ENCODE measurements around the gene TRAF1. TPM values are rescaled to one million over a fixed set of nuclear protein-coding genes. Genes with fewer than 3 reads are reported as not detected.

TRAF1 gene
- total and polyA plus RNA-seq, 2 of the 13 experiments (the other 11 are each of a cell fraction or from before 2014, with no cell fraction given), result 0.44 to 1.0 TPM

- TF ChIP-seq KDM6A (CRISPR knock-in tag; IDR thresholded peaks at IDR 0.05; ENCODE audit: low read depth) (no peak), ZNF598 (CRISPR knock-in tag; IDR thresholded peaks at IDR 0.05; ENCODE audit: borderline replicate concordance) (peak; percentile 69; the same call in 1 of the 2 replicates), DR1 (CRISPR knock-in tag; IDR thresholded peaks at IDR 0.05) (no peak), TRAFD1 (CRISPR knock-in tag; IDR thresholded peaks at IDR 0.05; ENCODE audit: borderline replicate concordance) (no peak), KLF13 (CRISPR knock-in tag; IDR thresholded peaks at IDR 0.05) (0 out of 2 replicates have a peak, but pooled peaks have one; percentile 63), SRY (CRISPR knock-in tag; IDR thresholded peaks at IDR 0.05) (no peak), GLMP (CRISPR knock-in tag; IDR thresholded peaks at IDR 0.05; ENCODE audit: borderline replicate concordance) (0 out of 2 replicates have a peak, but pooled peaks have one; percentile 37), PCBP1 (IDR thresholded peaks at IDR 0.05; ENCODE audit: borderline replicate concordance, low read depth, low read length) (no peak), ZBTB34 (CRISPR knock-in tag; IDR thresholded peaks at IDR 0.05) (no peak), YEATS2 (CRISPR knock-in tag; IDR thresholded peaks at IDR 0.05; ENCODE audit: borderline replicate concordance) (peak; percentile 25; the same call in 1 of the 2 replicates), MIER3 (CRISPR knock-in tag; IDR thresholded peaks at IDR 0.05; ENCODE audit: borderline replicate concordance) (no peak; the same call in 1 of the 2 replicates), THAP7 (CRISPR knock-in tag; IDR thresholded peaks at IDR 0.05) (no peak), TEF (CRISPR knock-in tag; IDR thresholded peaks at IDR 0.05) (no peak), ZNF550 (CRISPR knock-in tag; IDR thresholded peaks at IDR 0.05; ENCODE audit: borderline replicate concordance) (no peak), PRPF4 (IDR thresholded peaks at IDR 0.05; ENCODE audit: low read depth, low read length, poor library complexity, severe bottlenecking) (no peak), ZIK1 (CRISPR knock-in tag; IDR thresholded peaks at IDR 0.05; ENCODE audit: borderline replicate concordance, low read depth) (no peak), BATF2 (CRISPR knock-in tag; IDR thresholded peaks at IDR 0.05) (no peak), ZNF619 (CRISPR knock-in tag; IDR thresholded peaks at IDR 0.05) (no peak), MLLT10 (CRISPR knock-in tag; IDR thresholded peaks at IDR 0.05) (no peak), ZNF205 (CRISPR knock-in tag; IDR thresholded peaks at IDR 0.05) (no peak)
Measured at GRCh38 chr9:120877276-120878034, 49.1 kb downstream of the TRAF1 start (continued).

Measured in HepG2 (cell line).